Gastrocnemius medialis (tissue), 4 donors: ENCODE data around the gene NDUFA9.

Experiments used
- POLR2A ChIP-seq, 2 donors: fragments of 450-650 bp; IDR thresholded peaks; one replicate each; pipeline ENCODE4 v1.6.1; 2017; ENCODE audit warnings: antibody characterized with exemption in 2 of 2, mild to moderate bottlenecking in 2 of 2, moderate library complexity in 2 of 2
- TF ChIP-seq, protein P1 (sequence below), 5 experiments: fragments of 450-650 bp in 3 of 5; fragments of 200-600 bp in 2 of 5; sonication (generic) in 2 of 5; IDR thresholded peaks in 4 of 5; conservative IDR thresholded peaks in 1 of 5; 1 replicate in 4 of 5; 2 replicates in 1 of 5; pipeline ENCODE4 v1.5.1; 2016 to 2019; ENCODE audit warnings: antibody characterized with exemption in 5 of 5, mild to moderate bottlenecking in 3 of 5, moderate library complexity in 3 of 5

DNA sequence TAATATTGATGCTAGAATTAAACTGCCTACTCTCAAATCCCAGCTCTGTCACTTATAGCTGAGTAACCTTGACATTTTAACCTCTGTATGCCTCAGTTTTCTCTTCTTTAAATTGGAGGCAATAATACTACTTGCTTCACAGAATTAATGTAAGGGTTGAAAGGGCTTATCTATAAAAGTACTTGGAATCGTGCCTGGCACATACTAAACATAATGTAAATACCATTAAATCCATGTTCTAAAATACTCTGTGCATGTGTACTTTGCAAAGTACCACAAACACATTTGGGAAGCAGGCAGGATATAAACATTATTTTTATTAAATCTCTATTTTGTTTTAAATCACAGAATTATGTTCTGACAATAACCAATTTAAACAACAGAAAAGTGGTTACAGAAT is 45.0 kb upstream of the NDUFA9 start:
- TF ChIP-seq, protein P1, sequence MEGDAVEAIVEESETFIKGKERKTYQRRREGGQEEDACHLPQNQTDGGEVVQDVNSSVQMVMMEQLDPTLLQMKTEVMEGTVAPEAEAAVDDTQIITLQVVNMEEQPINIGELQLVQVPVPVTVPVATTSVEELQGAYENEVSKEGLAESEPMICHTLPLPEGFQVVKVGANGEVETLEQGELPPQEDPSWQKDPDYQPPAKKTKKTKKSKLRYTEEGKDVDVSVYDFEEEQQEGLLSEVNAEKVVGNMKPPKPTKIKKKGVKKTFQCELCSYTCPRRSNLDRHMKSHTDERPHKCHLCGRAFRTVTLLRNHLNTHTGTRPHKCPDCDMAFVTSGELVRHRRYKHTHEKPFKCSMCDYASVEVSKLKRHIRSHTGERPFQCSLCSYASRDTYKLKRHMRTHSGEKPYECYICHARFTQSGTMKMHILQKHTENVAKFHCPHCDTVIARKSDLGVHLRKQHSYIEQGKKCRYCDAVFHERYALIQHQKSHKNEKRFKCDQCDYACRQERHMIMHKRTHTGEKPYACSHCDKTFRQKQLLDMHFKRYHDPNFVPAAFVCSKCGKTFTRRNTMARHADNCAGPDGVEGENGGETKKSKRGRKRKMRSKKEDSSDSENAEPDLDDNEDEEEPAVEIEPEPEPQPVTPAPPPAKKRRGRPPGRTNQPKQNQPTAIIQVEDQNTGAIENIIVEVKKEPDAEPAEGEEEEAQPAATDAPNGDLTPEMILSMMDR (IDR thresholded peaks at IDR 0.05 in 4 of 5, conservative IDR thresholded peaks at IDR 0.05 in 1 of 5) = no peak
- TF ChIP-seq POLR2A (IDR thresholded peaks at IDR 0.05) = no peak
